GM19463 (cell line): ENCODE measurements around the gene DNAI2.

Experiments used
- ATAC-seq: cut with Tn5 transposase; IDR thresholded peaks from one replicate; pipeline ENCODE4 v1.9.1; 2021; ENCODE audit warnings: mild to moderate bottlenecking, moderate library complexity; ENCODE audit not compliant: unreplicated experiment

DNAI2 gene

DNA sequence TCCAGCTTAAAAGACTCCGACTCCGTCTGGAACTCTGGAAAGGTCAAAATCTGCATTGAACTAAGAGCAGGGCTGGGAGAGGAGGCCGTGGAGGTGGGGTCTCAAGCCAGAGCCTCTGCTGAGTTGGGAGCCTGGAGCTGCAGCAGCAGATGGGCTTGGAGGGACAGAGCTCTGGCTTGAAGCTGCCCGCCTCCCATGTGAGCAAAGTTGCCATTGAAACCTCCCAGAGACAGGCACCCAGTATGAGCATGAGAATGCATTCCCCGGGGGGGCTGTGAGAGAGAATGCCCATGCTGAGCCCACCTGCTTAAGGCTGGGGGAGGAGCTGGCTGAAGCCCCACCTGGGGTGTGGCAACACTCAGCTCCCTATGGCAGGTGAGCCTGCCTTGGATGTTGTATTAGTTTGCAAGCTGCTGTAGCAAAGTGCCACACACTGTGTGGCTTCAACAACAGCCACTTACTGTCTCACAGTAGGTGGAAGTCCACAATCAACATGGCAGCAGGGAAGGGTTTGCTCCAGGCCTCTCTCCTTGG is 61.6 kb downstream of the DNAI2 start:
- ATAC-seq, result no peak

DNA sequence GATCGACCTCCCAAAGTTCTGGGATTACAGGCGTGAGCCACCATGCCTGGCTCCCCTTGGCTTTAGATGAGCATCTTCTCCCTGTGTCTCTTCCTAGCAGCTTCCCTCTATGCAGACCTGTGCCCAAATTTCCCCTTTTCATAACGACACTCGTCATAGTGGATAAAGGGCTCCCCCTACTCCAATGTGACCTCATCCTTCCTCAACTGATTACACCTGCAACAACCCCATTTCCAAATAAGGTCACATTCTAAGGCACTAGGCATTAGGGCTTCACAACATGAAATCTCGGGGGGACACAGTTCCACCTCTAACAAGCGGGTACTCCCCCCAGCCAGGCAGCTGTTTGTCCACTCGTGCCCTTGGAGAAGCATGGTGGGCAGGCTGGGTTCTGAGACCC is 62.3 kb downstream of the DNAI2 start:
- ATAC-seq, result no peak

DNA sequence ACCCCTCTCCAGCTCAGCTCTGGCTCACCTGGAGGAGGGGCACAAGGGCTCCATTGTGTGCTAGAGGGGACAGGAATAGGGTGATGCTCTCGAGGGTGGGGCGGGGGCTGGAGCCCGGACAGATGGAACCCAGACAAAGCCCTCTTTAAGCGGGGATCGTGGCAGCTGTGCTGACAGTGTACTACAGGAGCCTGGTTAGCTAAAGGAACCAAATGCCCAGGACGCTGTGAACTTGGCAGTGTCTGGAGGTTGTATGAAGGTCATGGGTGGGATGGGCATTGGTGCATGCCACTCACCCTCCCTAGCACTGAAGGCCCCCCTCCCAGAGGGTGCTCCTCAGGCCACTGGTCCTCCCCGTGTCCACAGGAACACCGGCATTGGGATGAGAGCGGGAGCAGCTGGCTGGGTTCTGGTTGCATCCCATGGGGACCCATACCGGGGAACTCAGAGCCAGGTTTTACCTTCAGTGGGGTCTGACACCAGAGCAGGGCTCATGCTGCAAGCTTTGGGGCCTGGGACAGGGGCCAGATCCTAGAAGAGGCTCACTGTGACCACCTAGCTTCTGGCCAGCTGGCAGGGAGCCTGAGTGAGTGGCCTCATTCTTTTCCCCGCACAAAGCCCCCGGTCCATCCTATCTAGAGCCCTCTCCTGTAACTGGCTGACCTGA is 63.9 kb downstream of the DNAI2 start:
- no peak for ATAC-seq

DNA sequence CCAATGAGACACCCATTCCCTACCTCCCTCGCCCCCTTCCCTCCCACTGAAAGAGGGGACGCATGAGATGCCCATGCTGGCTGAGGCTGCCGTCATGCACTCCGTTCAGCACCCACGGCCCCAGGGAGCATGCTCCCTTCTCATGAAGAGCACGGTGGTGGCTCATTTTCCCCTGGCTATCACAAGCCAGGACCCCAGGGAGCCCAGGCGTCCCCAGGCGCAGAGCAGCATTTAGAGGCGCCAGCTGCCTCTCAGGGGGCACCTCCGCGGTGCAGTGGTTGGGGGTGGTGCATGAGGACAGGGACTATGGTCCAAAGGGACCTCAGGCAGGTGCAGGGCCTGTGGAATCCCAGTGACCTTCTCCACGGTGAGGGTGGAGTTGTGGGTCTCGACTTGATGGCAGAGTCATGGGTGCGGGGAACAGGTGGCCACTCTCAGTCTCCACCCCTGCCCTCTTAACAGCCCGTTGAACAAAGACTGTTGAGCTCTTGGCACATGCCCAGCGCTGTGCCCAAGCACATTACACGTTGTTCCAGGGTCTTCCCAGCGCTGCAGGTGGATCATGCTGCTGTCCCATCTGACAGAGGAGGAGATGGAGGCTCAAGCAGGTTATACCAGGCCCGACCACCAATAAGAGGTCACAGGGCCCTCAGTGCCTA is 65.6 kb downstream of the DNAI2 start:
- no peak for ATAC-seq

DNA sequence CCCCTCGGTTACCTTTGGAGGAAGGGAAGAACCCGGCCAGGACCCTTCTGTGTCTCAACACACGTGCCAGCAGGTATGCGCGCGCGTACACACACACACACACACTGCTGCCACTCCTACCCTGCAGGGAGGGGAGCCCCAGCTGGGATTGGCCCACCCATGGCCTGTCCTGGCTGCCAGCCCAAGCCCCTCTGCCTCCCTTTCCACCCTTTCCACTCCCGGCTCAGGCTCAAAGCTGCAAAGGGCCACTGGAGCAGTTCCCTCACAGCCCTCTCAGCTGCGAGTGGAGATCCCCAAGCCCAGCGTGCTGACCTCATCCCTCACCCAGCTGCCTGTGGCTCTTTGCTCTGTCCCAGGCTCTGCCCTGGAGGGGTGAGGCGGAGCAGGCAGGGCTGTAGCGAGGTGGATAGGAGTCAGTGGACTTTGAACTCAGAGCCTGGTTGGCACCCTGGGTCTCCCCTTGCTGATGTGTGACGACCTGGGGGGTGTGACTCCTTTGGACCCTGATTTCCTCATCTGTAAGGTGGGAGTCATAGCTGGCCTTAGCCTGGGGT is 66.5 kb downstream of the DNAI2 start:
- no peak for ATAC-seq

DNA sequence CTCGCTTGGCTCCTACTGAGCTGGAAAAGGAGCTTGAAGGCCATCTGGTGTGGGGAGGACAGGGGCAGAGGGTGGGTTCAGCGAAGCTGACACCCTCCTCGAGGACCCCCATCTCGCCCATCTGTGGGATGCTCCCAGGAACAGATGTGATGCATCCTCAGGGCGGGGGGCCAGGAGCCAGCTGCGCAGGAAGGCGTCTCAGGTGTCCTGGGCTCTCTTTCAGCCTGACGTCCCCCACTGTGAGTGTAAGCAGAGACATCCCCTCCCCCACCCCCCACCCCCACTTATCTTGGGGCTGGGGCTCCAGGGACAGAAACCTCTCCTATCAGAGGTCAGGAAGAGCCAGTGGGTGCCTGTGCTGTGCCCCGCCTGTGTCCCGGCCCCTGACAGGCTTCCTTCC is 68.2 kb downstream of the DNAI2 start:
- ATAC-seq, result no peak

DNA sequence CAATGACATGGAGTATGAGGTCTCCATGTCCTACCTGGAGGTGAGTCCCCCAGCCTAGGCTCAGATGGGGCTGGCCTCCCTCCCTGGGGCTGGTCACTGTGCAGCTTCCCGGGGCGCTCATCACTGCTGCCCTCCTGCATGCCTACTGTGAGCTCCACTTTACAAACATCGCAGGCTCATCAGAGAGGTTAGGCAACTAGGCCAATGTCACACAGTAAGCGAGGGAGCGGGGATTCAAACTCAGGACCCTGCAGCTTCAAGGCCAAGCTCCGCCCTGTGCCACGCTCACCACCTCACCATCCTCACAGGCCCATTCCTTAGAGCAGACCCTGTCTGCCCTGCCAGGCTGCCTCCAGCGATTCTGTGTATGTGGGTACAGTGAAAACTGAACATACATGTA is 69.1 kb downstream of the DNAI2 start:
- no peak for ATAC-seq

DNA sequence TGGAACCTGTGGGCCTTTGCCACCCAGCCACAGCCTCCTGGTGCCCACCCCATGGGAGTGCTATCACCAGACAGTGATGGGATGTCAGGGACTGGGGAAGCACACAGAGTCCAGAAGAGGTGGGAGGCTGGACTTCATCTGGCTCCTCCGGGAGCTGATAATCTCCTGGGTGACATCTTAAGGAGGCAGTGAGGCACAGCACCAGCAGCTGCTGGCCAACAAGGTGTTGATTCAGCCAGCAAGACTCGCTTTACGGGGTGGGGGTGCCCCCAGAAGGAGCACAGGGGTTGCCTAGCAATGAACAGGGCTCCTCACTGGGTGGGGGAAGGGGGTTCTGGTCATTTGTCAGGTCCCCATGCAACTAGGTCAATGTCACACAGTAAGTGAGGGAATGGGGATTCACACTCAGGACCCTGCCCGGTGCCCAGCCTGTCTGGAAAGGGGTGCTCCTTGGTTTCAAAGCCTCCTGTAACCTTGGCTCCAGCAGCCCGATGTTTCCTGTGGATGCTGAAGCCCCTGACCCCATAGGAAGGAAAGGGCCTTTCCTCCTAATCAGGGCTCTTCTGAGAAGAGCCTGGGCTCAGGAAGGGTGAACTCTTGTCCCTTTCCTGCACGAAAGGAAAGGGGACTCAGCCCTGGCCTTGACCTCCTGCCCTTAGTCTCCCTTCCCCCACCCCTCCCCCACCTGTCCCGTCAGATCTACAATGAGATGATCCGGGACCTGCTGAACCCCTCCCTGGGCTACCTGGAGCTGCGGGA is 69.7 kb downstream of the DNAI2 start:
- ATAC-seq, result no peak

DNA sequence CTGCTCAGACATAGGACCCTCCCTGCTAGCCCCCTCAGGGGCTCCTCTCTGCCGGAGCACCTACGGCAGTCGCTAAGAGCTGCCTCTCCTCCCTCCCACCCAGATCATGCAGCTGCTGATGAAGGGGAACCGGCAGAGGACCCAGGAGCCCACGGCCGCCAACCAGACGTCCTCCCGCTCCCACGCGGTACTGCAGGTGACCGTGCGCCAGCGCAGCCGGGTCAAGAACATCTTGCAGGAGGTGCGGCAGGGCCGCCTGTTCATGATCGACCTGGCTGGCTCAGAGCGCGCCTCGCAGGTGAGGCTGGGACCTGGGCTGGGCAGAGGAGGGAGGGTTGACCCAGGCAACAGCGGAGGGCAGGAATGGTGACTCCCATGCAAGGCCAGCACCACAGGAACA is 70.6 kb downstream of the DNAI2 start:
- no peak for ATAC-seq

DNA sequence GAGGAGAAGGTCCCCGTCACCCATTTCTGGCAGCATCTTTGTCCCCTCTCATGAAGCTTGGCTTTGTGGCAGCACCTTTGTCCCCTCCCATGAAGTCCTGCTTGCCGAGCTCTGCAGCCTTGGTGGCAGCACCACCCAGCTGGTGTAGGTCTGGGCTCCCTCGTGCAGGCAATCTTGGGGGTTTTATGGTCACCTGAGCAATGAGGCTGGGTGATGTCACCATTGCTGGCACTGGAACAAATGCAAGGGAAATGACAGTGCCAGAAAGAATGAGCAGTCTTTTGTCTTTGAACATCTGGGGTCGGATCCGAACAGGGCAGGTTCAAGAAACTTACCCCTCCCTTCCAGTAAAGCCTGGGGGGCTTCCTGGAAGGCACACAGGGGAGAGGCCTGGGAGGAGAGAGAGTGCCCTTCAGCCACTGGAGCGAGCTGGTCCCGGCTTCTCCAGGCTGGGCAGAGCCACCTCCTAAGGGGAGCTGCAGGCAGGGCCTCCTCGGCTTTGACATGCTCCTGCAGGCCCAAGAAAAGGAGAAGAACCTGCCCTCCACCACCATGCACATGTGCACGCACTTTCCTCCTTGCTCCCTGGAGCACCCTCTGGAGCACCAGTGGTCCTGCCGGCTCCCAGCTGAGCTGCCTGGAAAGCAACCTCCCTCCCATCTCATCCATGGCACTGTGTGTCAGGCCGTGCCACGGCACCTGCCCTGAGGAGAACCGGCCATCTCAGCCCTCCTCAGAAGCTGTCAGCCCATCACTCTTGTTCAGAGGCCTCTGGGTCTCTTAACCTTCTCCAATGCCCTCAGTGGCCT is 71.6 kb downstream of the DNAI2 start:
- no peak for ATAC-seq

DNA sequence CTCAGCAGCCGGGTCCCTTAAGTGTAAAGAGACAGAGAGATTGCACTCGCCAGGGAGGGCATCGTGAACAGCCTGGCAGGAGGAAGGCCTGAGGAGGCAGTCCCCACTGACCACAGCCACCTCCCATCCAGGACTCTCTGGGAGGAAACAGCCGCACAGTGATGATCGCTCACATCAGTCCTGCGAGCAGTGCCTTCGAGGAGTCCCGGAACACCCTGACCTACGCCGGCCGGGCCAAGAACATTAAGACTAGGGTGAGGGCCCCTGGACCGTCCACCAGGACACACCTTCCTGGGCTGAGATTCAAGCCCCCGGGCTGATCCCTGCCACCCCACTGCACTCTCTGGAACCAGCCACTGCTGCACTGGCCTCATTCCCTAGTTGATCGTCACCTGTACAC is 73.6 kb downstream of the DNAI2 start:
- no peak for ATAC-seq

DNA sequence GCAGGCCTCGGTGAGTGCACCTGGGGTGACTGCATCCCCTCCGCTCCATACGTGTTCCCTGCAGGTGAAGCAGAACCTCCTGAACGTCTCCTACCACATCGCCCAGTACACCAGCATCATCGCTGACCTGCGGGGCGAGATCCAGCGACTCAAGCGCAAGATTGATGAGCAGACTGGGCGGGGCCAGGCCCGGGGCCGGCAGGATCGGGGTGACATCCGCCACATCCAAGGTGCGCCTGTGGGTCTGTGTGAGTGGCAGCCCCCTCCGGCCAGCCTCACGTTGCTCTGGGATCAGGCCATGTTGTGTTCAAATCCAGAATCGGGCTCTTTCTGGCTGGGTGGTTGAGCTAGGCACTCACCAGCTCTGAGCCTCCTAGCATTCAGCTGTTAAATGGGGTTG is 75.1 kb downstream of the DNAI2 start:
- no peak for ATAC-seq

DNA sequence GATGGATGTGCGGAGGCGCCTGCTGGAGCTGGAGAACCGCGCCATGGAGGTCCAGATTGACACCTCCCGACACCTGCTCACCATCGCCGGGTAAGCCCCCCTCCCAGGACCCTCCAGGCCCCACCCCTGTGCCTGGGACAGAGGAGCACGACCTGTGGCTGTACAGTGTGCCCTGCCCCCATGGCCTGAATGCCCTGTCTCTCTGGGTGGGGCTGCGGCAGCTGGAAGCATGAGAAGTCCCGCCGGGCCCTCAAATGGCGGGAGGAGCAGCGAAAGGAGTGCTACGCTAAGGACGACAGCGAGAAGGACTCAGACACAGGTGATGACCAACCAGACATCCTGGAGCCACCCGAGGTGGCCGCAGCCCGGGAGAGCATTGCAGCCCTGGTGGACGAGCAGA is 76.5 kb downstream of the DNAI2 start:
- no peak for ATAC-seq

DNA sequence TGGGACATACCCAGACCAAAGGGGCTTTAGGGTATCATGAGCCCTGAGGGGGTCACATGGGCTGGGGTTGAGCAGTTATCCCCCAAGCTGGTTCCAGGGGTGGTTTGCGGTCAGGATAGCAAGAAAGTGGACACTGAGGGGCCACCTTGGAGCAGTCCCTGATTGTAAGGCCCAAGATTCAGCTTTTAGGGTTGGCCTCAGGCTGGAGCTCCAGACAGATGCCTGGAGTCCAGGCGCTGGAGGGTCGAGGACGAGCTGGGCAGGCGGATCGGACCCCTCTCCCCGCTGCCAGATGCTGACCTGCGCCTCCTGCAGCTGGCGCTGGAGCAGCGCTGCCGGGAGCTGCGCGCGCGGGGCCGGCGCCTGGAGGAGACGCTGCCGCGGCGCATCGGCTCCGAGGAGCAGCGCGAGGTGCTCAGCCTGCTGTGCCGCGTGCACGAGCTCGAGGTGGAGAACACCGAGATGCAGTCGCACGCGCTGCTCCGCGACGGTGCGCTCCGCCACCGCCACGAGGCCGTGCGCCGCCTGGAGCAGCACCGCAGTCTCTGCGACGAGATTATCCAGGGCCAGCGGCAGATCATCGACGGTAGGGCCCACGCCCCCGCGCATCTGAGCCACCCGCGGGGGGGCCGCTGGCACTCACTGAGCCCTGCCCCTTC is 77.6 kb downstream of the DNAI2 start:
- ATAC-seq, result no peak

DNA sequence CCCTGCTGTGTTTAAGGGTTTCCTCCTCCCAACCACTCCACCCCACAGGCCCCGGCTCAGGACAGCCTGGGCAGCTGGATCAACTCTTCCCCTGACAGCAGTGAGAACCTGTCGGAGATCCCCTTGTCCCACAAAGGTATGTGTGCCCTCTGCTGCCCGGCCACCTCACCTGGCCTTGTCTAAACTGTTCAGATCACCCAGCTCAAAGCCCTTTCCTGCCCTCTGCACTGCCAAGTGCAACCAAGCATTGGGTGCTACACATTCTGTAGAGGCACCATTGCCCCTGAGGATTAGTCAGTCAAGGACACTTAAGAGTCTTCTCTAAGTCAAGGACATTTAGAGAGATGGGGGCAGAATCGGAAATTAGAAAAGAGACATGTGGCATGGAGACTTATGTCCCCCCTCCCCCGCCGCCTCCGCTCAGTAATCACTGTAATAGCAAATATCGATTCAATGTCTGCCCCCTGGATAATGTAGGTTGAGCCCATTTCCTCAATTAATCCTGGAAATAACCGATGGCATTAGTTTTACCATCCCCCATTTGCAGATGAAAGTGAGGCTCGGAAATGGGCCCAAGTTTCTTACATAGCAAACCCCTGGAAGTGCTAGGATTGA is 79.5 kb downstream of the DNAI2 start:
- ATAC-seq, result no peak

DNA sequence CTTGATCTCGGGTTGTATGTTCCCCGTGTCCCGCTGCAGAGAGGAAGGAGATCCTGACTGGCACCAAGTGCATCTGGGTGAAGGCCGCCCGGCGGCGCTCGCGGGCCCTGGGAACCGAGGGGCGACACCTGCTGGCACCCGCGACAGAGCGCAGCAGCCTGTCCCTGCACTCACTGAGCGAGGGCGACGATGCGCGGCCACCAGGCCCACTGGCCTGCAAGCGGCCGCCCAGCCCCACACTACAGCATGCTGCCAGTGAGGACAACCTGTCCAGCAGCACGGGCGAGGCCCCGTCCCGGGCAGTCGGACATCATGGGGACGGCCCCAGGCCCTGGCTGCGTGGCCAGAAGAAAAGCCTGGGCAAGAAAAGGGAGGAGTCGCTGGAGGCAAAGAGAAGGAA is 80.1 kb downstream of the DNAI2 start:
- no peak for ATAC-seq

DNA sequence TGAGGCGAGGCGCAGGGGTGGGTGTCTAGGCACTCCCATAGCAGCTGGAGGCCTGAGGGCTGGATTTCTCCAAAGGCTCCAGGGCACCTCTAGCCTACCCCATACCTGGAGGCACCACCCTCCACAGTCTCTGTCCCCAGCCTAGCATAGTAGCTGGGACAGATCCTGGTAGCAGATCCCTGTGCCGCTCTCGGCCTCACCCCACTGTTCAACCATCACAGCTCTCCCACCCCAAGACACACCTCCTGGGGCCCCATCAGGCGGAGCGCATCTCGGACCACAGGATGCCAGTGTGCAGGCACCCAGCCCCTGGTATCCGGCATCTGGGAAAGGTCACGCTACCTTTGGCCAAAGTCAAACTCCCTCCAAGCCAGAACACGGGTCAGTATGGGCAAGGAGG is 80.5 kb downstream of the DNAI2 start:
- ATAC-seq, result no peak

DNA sequence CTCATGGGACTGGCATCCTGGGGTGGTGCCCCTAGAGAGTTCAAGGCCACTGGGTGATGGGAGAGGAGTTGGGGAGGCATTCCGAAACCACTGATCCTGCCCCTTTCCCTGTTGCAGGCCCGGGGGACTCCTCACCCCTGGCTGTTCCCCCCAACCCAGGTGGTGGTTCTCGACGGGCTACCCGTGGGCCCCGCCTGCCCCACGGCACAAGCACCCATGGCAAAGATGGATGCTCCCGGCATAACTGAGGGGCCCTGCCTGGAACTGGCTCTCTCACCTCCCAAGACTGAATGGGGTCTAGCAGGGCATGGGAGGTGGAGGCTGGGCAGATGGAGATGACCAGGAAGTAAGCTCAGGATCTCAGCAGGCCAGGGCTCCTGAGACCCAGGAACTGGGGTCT is 81.0 kb downstream of the DNAI2 start:
- ATAC-seq, result no peak

DNA sequence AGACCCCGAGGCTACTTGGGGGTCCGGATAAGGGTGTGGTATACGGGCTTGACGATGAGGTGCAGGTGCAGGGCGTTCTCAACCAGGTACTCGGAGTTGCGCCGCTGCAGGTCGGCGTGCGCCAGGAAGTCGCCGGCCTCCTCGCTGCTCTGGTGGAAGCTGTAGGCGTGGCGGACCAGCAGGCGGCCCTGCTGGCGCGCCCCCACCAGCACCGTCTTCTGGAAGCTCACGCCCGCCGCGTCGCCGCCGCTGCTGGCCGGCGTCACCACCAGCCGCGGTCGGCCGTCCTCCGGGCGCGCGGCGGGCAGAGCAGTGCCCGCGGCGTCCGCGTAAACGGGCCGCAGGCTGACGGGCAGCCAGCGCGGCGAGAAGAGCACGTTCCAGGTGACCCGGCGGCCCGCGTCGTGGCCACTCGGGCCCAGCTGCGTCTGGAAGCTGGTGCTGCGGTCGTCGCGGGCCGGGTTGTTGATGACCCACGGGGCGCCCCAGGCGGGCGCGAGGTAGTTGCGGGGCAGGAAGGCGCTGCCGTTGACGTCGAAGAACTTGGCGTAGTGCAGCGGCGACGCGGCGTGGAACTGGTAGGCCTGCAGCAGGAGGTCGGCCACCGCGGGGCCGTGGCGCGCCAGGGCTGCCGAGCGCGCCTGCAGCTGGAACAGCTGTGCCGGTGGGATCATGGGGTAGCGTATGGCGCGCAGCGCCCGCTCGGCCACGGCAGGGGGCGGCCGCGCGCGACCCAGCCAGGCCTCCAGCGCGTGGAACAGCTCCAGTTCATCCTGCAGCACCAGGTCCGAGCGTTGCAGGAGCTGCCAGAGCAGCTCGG is 82.8 kb downstream of the DNAI2 start:
- ATAC-seq, result no peak
